Spleen (tissue), 7 donors: ENCODE results near the gene STAT4.

ENCODE experiments used
- CTCF ChIP-seq, 11 experiments: fragments of 200-600 bp in 7 of 11; fragments of 450-650 bp in 4 of 11; sonication (generic) in 4 of 11; IDR thresholded peaks in 8 of 11; conservative IDR thresholded peaks in 3 of 11; 1 replicate in 7 of 11; 2 replicates in 4 of 11; pipeline versions ENCODE4 v1.4.0 to v1.8.0; 2016 to 2021; ENCODE audit warnings: antibody characterized with exemption in 11 of 11, inconsistent platforms in 4 of 11, mild to moderate bottlenecking in 1 of 11
- POLR2AphosphoS5 ChIP-seq, 3 donors: sonication (generic); formaldehyde crosslinking; IDR thresholded peaks; one replicate each; pipeline ENCODE4 v1.5.1; 2017; ENCODE audit warnings: antibody characterized with exemption in 3 of 3
- donor health status: DM: no; HTN: no; CAD: no; lungs with moderate emphysema.
- donor health status: DM: no; HTN: no; CAD: no.
- donor health status: DM: no; HTN: no; CAD: no.

- TF ChIP-seq POLR2AphosphoS5 (IDR thresholded peaks at IDR 0.05) (no peak), CTCF (IDR thresholded peaks at IDR 0.05 in 8 of 11, conservative IDR thresholded peaks at IDR 0.05 in 3 of 11) (no peak)
Observed at GRCh38 chr2:191048073-191048472, 102.7 kb downstream of the STAT4 start.
